HEK293 (cell line): Measurements from ENCODE around the gene BICC1.

Source experiments
- CTCF ChIP-seq: fragments of 450-650 bp; formaldehyde crosslinking; IDR thresholded peaks from 2 replicates; pipeline ENCODE4 v1.5.1; 2016; ENCODE audit warnings: missing biosample characterization, missing genetic modification characterization
- ZNF121 ChIP-seq: fragments of 450-650 bp; formaldehyde crosslinking; IDR thresholded peaks from 2 replicates; pipeline ENCODE4 v1.5.1; 2016; ENCODE audit warnings: missing biosample characterization, missing genetic modification characterization
- ZNF518A ChIP-seq: fragments of 450-650 bp; formaldehyde crosslinking; conservative IDR thresholded peaks from 2 replicates; pipeline ENCODE4 v1.5.1; 2016; ENCODE audit warnings: low read depth, missing biosample characterization, missing genetic modification characterization

- TF ChIP-seq ZNF121 (tag by site-specific recombination) = no peak
- no peak for TF ChIP-seq CTCF (tag by site-specific recombination)
- no peak for TF ChIP-seq ZNF518A (tag by site-specific recombination)
Observed at GRCh38 chr10:58773944-58774343, 261.3 kb downstream of the BICC1 start.
